Keratinocyte (primary cell): ENCODE data around the gene RPS21. TPM values are rescaled to one million over a fixed set of nuclear protein-coding genes. Genes with fewer than 3 reads are reported as not detected.

Source experiments
- DNase-seq: peaks from one replicate; pipeline ENCODE4 v3.0.0-alpha.2; 2011; ENCODE audit warnings: low read depth, missing footprints, low spot score
- FAIRE-seq: peaks from 2 replicates; lab custom pipeline; 2011; peaks lifted over from hg19 to GRCh38; lab: Jason Lieb, UNC
- H2AFZ ChIP-seq: 2 replicates; pipeline ENCODE4 v1.6.0; 2012; ENCODE audit warnings: low read length, control low read depth, inconsistent platforms; ENCODE audit not compliant: control insufficient read depth
- H3K27ac ChIP-seq: 2 replicates; pipeline ENCODE4 v1.5.1; 2011; ENCODE audit warnings: low read length; ENCODE audit not compliant: control insufficient read depth, insufficient read depth
- H3K27me3 ChIP-seq: 3 replicates; pipeline ENCODE4 v1.6.0; 2011; ENCODE audit warnings: low read length; ENCODE audit not compliant: control insufficient read depth, insufficient read depth; ENCODE audit errors: extremely low read depth
- H3K36me3 ChIP-seq, 2 experiments: 2 replicates in 1 of 2; 3 replicates in 1 of 2; pipeline ENCODE4 v1.5.1; 2011; ENCODE audit warnings: low read length in 2 of 2, mild to moderate bottlenecking in 1 of 2; ENCODE audit not compliant: control insufficient read depth in 2 of 2, insufficient read depth in 2 of 2; ENCODE audit errors: extremely low read depth in 1 of 2
- H3K4me1 ChIP-seq: 3 replicates; pipeline ENCODE4 v1.5.1; 2011; ENCODE audit warnings: low read length; ENCODE audit not compliant: control insufficient read depth, insufficient read depth; ENCODE audit errors: extremely low read depth
- H3K4me2 ChIP-seq: 3 replicates; pipeline ENCODE4 v1.6.0; 2011; ENCODE audit warnings: low read depth, low read length; ENCODE audit not compliant: control insufficient read depth, insufficient read depth; ENCODE audit errors: extremely low read depth
- H3K4me3 ChIP-seq, 3 experiments: fragments of 200-600 bp in 1 of 3; sonication (generic) in 1 of 3; 2 replicates in 2 of 3; 3 replicates in 1 of 3; pipeline ENCODE4 v1.5.1; 2011 to 2016; ENCODE audit warnings: low read length in 3 of 3, mild to moderate bottlenecking in 3 of 3, control low read depth in 2 of 3, inconsistent platforms in 1 of 3, low read depth in 1 of 3, mixed read lengths in 1 of 3, mixed run types in 1 of 3, moderate library complexity in 1 of 3; ENCODE audit not compliant: control insufficient read depth in 2 of 3, insufficient read depth in 2 of 3; ENCODE audit errors: extremely low read depth in 1 of 3
- H3K79me2 ChIP-seq: 2 replicates; pipeline ENCODE4 v1.6.0; 2012; ENCODE audit warnings: low read length; ENCODE audit not compliant: control insufficient read depth, insufficient read depth
- H3K9ac ChIP-seq: 3 replicates; pipeline ENCODE4 v1.6.0; 2011; ENCODE audit warnings: low read length; ENCODE audit not compliant: control insufficient read depth, insufficient read depth; ENCODE audit errors: extremely low read depth
- H3K9me1 ChIP-seq: 3 replicates; pipeline ENCODE4 v1.6.0; 2011; ENCODE audit warnings: low read length; ENCODE audit not compliant: control insufficient read depth, insufficient read depth; ENCODE audit errors: extremely low read depth
- H3K9me3 ChIP-seq: 2 replicates; pipeline ENCODE4 v1.5.1; 2012; ENCODE audit warnings: low read depth, low read length; ENCODE audit not compliant: control insufficient read depth
- H4K20me1 ChIP-seq: 3 replicates; pipeline ENCODE4 v1.6.0; 2011; ENCODE audit warnings: low read length; ENCODE audit not compliant: control insufficient read depth, insufficient read depth; ENCODE audit errors: extremely low read depth
- EZH2 ChIP-seq: IDR thresholded peaks from one replicate; pipeline ENCODE4 v1.6.1; 2012; ENCODE audit warnings: inconsistent platforms, mild to moderate bottlenecking, low read length, moderate library complexity
- dilution Hi-C: fragments of 300-500 bp; cut with MboI; formaldehyde crosslinking; loops from one replicate; pipeline ENCODE4 v1.7.0; 2020; ENCODE audit warnings: low sequenced_read_pairs; ENCODE audit not compliant: extremely low pct_ligation_motif_present
- polyA plus RNA-seq, 5 experiments: library from polyadenylated mRNA; depleted of rRNA in 3 of 5; stranded (reverse) in 3 of 5; stranded (forward) in 1 of 5; unstranded in 1 of 5; fragments of >200 nt; gene quantifications; 1 replicate in 1 of 5; 2 replicates in 3 of 5; 3 replicates in 1 of 5; pipeline versions ENCODE4 v1.2.1 to v1.2.3, GENCODE V29; 2011 to 2012; ENCODE audit warnings: missing spikeins in 2 of 5, low read depth in 1 of 5, low replicate concordance in 1 of 5
- TF ChIP-seq, protein P1 (sequence below), 3 experiments: IDR thresholded peaks in 1 of 3; conservative IDR thresholded peaks in 1 of 3; optimal IDR thresholded peaks in 1 of 3; 2 replicates in 2 of 3; 3 replicates in 1 of 3; pipeline versions ENCODE3 to v1.5.1; 2011; ENCODE audit warnings: low read length in 3 of 3, mild to moderate bottlenecking in 3 of 3, moderate library complexity in 2 of 3, control low read depth in 1 of 3, inconsistent platforms in 1 of 3; ENCODE audit not compliant: insufficient read depth in 2 of 3; ENCODE audit errors: extremely low read depth in 1 of 3

Gene RPS21
- polyA plus RNA-seq, 1 donor (not counting 4 experiments of a cell fraction or from before 2014, with no cell fraction given): 3,874 TPM

DNA sequence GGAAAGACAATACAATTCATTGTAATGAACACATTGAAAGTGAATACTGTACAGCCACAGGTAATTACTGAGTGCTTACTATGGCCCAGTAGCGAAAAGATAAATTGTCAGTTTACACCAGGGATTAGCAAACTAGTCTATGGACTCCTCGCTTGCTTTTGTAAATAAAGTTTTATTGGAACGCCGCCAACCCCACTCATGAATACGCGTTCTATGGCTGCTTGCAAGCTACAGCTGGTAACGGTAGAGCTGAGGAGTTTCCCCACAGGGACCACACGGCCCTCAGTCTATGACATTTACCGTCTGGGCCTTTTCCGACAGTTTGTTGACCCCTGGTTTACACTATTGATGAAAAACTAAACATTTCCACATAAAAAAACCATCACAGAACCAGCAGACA, 44.0 kb upstream of the RPS21 start:
- no peaks in the 10 kb centered on the region for H4K20me1 ChIP-seq
- no peaks in the 10 kb centered on the region for H3K9me1 ChIP-seq
- no peak overlapping the region for H3K4me3 ChIP-seq
- DNase-seq (no peak), FAIRE-seq (no peak)
- H3K79me2 ChIP-seq: peaks cover 4% of the 10 kb centered on the region
- no peak overlapping the region for H3K4me2 ChIP-seq
- TF ChIP-seq, protein P1, sequence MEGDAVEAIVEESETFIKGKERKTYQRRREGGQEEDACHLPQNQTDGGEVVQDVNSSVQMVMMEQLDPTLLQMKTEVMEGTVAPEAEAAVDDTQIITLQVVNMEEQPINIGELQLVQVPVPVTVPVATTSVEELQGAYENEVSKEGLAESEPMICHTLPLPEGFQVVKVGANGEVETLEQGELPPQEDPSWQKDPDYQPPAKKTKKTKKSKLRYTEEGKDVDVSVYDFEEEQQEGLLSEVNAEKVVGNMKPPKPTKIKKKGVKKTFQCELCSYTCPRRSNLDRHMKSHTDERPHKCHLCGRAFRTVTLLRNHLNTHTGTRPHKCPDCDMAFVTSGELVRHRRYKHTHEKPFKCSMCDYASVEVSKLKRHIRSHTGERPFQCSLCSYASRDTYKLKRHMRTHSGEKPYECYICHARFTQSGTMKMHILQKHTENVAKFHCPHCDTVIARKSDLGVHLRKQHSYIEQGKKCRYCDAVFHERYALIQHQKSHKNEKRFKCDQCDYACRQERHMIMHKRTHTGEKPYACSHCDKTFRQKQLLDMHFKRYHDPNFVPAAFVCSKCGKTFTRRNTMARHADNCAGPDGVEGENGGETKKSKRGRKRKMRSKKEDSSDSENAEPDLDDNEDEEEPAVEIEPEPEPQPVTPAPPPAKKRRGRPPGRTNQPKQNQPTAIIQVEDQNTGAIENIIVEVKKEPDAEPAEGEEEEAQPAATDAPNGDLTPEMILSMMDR (optimal IDR thresholded peaks at IDR 0.05 in 1 of 3, IDR thresholded peaks at IDR 0.05 in 1 of 3, conservative IDR thresholded peaks at IDR 0.05 in 1 of 3; ENCODE audit: extremely low read depth in 1 of 3, insufficient read depth in 2 of 3, low read length in 3 of 3): no peak
- TF ChIP-seq EZH2: no peak
- H3K9ac ChIP-seq: no peak overlapping the region
- no peak overlapping the region for H2AFZ ChIP-seq
- no peaks in the 10 kb centered on the region for H3K27me3 ChIP-seq
- H3K27ac ChIP-seq: no peak overlapping the region
- no peaks in the 10 kb centered on the region for H3K4me1 ChIP-seq
- H3K9me3 ChIP-seq: no peaks in the 10 kb centered on the region
- dilution Hi-C loops: no loop called here
- peaks cover 48 to 57% of the 10 kb centered on the region in 2 experiments for H3K36me3 ChIP-seq

DNA sequence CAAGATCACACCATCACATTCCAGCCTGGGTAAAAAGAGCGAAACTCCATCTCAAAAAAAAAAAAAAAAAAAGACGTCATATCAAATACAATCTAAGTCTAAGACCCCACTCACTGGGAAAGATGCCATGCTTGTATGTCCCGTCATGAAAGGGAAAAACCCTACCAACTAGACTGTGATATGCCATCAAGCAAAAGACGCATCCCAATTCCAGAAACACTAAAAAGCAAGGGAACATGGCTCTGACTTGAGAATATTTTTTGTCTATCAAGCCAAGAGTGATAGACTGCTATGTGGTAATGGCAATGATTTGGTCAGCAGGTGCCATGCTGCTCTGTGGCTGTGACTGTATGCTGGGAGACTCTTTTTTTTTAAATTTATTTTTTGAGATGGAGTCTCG, 42.8 kb upstream of the RPS21 start:
- Histone ChIP-seq H3K9me1 (no peaks in the 10 kb centered on the region), H3K4me2 (no peak overlapping the region), H2AFZ (no peak overlapping the region), H3K27ac (no peak overlapping the region), H3K9ac (no peak overlapping the region), H3K27me3 (no peaks in the 10 kb centered on the region), H3K79me2 (peaks cover 4% of the 10 kb centered on the region), H3K36me3 (peaks cover 47 to 54% of the 10 kb centered on the region in 2 experiments), H4K20me1 (no peaks in the 10 kb centered on the region), H3K4me3 (no peak overlapping the region), H3K4me1 (no peaks in the 10 kb centered on the region), H3K9me3 (no peaks in the 10 kb centered on the region)
- TF ChIP-seq, protein P1 (optimal IDR thresholded peaks at IDR 0.05 in 1 of 3, IDR thresholded peaks at IDR 0.05 in 1 of 3, conservative IDR thresholded peaks at IDR 0.05 in 1 of 3; ENCODE audit: extremely low read depth in 1 of 3, insufficient read depth in 2 of 3, low read length in 3 of 3): no peak
- no peak for TF ChIP-seq EZH2
- FAIRE-seq: no peak
- DNase-seq: no peak
- dilution Hi-C loops: no loop called here
